GM18868 (cell line): ENCODE results near the gene CD8B.

Experiments used
- ATAC-seq: cut with Tn5 transposase; IDR thresholded peaks from one replicate; pipeline ENCODE4 v1.9.1; 2021; ENCODE audit warnings: mild to moderate bottlenecking, moderate library complexity; ENCODE audit not compliant: unreplicated experiment

The CD8B gene

DNA sequence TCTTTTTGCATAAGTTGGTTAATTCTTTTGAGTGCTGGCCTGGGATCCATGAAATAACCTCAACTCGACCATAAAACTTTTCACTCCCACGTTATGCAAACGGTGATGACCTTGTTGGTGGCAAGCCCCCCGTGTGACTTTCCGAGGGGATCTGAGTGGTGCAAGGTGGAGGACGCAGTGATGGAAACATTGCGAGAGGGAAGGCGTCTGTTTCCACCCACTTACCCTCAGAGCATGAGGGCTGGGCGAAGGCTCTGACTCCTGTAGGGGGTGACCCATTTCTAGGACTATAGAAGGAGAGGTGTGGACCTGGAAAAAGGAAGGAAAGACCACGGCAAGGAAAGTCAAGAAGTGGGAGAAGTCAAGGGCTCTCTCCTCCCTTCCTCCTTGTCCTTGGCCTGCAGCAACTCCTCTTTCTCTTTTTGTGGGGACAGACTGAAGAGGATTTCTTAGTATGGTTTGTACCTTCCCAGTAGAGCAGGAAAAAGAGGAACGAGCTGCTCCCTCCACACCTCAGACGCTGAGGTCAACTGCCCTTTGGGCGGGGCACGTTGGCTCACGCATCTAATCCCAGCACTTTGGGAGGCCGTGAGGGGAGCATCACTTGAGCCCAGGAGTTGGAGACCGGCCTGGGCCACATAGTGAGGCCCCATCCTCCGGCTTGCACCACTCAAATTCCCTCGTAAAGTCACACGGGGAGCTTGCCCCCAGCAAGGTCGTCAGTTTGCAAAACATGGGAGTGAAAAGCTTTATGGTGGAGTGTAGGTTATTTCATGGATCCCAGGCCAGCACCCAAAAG, 55.4 kb downstream of the CD8B start:
- no peak for ATAC-seq

DNA sequence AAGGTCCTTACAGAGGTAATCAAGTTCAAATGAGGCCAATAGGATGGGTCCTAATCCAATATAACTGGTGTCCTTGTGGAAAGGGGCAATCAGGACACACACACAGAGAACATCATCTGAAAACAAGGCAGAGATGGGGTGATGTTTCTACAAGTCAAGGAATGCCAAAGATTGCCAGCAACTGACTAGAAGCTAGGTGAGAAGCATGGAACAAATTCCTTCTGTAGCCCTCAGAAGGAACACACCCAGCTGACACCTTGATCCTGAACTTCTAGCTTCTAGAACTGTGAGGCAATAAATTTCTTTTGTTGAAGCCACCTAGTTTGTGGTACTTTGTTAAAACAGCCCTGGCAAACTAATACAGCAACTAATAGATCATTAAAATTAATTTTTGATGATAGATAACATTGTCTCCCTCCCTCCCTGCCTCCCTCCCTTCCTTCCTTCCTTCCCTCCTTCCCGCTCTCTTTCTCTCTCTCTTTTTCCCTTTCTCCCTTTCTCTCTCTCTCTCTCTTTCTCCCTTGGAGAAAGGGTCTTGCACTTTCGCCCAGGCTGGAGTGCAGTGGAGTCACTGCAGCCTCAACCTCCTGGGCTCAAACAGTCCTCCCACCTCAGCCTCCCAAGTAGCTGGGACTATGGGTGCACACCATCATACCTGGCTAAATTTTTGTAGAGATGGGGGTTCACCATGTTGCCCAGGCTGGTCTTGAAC, 60.7 kb downstream of the CD8B start:
- ATAC-seq = no peak

DNA sequence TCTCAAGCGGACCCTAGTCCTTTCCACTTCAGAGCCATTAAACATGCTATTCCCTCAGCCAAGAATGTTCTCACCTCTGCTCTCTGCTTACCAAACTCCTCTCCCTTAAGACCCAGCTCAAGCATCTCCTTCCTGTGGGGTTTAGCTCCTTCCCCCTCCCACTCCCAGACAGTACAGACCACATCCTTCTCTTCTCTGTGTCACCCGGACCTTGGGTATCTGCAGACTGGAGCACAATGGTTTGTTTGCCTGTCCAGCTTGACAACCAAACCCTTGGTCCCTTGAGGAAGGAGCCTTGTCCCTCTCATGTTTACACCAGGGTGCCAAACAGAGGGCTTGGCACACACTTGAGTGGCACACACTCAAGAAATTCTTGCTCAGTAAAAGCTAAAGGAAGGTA, 66.8 kb downstream of the CD8B start:
- no peak for ATAC-seq

DNA sequence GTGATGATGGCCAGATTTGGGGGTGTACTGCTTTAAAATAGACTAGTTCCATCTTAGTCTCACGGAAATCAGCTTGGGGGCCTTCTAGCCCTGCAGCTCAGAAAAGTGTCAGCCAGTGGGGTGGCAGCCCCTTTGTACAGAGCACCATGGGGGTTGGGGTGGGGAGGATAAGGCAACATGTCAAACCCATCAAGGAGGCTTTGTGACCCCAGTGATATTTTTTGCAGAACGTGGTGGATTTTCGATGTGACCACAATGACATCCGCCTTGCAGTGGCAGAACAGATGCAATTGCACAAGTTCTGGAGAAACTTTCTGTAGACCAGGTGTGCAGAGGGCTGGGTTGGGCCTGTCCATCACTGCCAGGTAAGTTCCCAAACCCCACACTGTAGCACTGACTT, 67.9 kb downstream of the CD8B start:
- ATAC-seq = no peak

DNA sequence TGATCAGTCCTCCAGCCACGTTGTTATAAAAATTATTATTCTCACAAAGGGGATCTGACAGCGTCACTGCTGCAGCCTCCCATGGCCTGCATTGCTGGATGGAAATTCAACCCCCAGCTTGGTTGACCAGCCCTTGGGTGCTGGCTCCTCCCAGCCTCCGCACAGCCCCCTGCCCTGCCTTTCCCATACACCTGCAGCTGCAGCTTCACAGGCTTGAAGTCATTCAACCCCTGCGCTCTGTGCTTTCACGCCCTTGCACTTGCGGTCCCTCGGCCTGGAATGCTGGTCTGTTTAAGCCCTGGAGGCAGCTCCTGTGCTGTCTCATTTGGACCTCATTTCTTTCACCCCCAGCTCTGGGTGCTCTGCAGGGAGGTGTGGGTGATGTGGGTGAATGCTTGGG, 70.1 kb downstream of the CD8B start:
- no peak for ATAC-seq

DNA sequence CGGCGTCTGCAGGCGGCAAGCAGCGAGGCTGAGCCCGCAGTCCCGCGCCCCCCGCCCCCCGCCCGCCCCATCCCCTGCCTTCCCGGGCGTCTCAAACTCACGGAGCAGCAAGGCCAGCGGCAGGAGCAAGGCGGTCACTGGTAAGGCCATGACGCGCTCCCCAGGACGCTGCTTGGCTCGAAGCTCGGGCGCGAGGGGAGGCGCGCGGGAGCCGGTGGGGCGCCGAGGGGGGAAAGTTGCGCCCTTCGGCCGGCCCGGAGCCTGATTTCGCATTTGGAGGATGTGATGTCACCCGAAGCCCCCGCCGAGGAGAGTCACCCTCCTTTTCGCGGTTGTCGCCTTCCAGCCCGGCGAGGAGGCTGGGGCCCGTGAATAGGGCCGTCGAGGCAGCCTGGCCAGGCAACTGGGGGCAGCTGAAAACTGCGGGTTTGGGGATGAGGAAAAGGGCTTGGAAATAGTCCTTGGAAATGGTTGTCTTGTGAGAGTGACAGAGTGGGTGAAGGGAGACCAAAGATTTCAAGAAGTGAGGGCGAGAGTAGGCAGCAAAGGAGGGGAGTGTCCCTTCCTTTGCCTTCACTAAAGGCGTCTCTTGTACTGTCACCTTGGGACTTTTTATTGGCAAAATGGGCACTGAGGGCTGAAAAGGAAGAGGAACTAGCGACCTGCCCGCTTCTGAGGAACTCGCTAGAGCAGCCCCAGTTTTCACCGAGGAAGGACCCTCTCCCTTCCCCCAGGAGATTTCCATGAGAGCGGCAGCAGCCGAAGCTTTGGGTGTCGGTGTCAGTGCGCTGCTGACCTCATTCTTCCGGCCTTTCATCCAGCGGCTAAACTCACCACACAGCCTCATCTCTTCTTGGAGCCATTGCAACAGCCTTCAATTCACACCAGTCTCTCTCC, 70.8 kb downstream of the CD8B start, which contains the start of gene CD8A:
CD8A (minus strand) TSS at position 238 of the 897 bp plus-strand sequence; CDS start at position 150, 88 bp downstream.
- no peak for ATAC-seq

DNA sequence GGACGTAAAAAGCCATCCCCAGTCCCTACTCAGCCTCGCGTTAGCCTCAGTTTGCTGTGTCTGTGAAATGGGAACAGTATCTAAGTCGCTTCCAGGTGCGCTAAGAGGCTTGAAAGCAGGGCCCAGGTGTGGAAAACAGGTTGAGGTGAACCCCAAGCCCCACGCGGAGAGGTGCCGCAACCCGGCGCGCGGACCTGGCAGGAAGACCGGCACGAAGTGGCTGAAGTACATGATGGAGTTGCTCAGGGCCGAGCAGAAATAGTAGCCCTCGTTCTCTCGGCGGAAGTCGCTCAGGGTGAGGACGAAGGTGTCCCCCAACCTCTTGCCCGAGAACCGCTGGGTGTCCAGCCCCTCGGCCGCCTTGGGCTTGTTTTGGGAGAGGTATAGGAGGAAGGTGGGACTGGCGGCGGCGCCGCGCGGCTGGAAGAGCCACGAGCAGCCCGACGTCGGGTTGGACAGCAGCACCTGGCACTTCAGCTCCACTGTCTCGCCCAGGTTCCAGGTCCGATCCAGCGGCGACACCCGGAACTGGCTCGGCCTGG, 71.5 kb downstream of the CD8B start:
- ATAC-seq = no peak

DNA sequence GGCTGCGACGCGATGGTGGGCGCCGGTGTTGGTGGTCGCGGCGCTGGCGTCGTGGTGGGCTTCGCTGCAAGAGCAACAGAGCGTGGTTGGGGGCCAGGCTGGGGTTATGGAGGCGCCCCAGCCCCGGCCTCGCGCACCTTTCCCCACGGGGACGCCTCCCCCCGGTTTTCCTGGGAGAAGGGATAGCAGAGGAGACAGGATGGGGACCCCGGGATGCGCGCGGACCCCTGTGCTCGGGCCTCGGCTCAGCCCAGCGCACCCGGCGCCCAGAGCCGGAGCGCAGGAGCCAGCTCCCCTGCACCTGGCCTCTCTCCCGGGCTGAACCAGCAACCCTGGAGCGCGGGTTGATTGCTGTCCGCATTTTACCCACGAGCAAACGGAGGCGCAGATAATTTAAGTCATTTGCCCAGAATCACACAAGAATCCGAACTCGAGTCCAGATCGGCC, 72.0 kb downstream of the CD8B start:
- no peak for ATAC-seq

DNA sequence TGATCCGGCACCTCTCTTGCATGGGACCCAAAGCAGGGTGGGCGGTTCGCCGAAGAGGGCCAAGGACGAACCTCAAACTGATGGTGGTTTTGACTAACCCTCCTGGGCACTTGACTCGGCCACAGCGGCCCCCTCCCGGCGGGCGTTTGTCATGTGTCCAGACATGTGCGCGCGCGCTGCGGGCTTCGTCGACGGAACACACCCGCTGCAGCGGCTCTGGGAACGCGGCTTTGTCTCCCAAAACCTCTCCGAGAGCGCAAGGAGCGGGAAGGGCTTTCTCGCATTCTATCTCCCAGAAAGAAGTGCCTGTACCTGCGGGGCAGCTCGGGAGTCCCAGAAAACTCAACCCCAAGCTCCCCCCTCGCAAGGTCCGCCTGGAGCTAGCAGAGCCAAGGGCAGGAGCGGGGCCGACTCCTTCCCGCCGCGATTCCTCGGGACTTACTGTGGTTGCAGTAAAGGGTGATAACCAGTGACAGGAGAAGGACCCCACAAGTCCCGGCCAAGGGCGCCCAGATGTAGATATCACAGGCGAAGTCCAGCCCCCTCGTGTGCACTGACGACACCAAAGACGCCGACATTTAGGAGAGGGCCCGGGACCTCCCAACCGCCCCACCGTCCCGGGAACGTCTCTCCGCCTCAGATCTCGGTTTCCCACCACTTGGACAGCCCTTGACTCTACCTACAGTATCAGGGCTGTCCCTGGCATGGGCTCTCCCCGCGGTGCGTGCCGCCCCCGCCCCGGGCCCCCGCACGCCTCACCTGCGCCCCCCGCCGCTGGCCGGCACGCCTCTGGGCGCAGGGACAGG, 72.6 kb downstream of the CD8B start:
- ATAC-seq = no peak

DNA sequence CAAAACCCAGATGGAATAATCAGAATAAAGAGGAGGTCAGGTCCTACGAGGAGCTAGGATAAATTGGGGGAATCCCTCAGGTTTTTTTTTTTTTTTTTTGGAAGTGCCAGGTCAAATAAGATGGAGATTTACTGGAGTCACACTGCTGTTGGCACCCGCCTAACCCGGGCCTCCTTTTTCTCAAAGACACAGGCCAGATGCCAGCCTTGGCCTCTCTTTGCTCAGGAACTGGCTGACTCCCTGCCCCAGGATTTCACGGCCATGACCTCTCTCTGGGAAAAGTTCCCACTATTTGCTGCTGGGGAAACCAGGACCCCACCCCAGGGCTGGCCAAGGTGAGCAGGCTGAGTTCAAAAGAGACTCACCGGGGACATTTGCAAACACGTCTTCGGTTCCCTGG, 73.5 kb downstream of the CD8B start:
- ATAC-seq = no peak

DNA sequence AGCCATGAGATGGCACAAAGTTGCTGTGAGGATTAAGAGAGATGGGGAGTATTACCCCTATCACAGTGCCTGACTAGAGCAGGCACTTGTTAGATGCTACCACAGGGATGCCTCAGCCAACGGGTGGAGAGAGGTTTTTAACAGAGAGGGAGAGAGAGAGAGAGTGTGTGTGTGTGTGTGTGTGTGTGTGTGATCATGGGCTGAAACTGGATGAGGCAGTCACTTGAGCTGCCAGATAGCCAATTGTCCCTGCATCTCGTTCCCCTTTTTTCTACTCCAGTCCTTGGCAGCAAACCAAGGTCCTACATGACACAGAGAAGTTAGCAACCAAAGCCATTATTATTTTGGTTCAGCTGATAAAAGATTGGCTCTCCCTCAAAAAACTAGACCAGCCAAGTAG, 74.0 kb downstream of the CD8B start:
- ATAC-seq = no peak

DNA sequence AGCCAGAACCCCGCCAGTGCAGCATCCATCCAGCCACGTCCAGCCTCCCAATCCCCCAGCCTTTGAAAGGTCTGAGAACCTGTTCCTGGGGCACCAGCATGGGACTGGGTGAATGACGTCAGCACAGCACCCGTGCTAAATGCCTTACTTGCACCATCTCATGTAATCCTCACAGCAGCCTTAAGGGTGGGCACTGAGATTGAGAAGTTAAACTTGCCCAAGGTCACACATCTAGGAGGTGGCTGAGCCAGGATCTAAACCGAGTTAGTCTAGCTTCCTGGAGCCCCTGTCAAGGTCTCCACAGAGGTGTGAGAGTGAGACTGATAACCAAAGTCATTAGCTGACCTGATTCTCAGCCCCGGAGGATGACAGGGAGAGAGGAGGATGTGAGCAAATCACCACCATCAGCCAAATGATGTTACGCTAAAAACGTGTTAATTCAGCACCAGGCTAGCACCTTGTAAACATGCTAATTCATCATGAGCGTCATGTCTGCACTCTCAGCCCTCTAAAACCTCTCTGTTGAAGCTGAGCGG, 75.6 kb downstream of the CD8B start:
- ATAC-seq = no peak

DNA sequence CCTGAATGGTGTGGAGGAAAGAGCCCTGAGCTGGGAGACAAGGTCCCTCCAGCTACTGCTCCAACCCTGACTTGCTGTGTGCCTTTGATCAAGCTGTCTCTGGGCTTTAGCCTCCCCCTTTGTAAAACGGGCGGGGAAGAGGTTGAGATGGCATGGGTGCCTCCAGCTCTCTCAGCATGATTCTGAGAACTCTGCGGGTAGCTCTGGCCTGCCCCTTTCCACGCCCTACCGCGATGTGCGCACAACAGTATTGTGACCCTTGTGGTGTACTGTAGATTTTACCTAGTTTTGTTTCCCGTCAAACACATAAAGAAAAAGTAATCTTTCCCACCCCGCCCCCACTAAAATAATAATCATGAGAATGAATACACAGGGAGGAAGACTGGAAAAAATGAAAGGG, 76.2 kb downstream of the CD8B start:
- ATAC-seq = no peak

DNA sequence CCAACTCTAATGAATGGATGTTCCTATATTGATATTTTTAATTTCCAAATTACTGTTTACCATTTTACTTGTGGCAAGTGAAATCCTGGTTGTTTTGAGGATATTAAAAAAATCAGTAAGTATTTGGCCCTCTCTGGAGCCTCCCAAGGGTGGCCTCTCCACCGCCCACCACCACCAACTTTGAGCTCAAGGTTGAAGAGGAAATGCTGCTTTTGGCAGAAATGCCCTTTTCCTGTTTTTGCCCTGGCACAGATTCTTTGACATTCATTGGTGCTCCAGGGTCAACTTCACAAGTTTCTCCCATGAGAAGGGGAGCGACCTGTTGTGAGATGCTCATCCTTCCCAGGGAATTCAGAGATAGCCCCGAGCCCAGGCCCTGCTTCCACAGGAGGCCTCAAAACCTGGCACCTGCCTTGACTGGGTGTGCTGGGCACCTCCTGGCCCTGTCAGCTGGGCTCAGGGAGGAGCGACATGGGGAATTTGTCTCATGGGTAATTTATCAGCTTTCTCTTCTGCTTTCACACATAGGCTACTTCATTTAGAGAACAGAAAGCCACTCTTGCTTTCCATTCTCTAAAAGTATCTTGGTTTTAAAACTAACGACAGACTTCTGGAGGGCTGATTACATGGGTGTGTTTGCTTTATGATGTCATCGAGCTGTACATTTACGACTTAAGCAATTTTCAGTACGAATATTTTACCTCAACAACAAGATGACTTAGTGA, 77.9 kb downstream of the CD8B start:
- peak; percentile 97 for ATAC-seq

DNA sequence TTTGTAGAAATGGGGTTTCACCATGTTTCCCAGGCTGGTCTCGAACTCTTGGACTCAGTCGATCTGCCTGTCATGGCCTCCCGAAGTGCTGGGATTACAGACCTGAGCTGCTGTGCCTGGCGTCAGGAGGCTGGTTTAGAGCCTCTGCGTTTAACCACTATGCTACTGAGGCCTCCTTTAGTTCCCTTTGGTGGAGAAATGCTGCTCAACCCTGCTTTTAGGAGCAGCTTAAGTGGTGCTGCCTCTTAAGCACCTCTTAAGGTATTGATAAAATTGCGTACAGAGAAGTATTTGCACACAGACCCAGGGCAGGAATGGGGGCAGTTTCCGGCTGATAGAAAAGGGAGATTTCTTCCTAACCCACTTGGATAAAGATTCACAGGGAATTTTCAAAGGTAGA, 78.9 kb downstream of the CD8B start:
- no peak for ATAC-seq

DNA sequence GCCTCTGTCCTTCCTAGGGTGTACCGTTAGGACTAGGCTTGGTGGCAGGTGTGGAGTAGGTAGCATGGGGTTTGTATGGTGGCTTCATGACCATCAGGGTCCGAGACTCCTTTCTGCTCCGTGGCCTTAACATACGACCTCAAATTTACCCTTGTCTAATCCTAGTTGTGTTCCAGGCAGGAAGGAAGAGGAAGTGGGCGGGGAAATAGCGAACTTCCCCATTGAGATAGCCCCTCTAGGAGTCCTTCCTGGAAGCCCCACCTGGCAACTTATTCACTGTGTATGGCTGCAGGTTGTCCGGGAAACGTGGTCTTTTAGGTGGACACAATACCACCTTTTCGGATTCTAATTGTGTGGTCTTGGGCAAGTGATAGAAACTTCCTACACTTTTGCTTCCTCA, 80.3 kb downstream of the CD8B start:
- no peak for ATAC-seq

DNA sequence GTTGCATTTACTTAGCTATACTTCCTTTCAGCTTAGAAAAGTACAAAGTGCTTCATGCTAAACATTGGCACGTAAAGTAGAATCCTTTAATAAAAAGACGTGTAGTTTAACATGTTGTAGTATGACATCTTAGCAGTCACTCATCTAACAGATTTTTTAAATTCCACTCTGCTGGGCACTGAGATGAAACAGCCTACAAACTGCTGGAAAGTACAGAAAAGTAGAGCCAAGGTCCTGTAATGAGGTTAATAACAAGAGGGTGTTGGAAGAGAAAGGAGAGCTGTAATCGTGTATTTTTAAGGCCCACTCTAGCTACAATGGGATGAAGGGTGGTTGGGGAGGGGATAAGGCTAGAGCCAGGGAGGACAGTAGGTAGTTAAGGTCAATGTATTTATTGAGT, 81.7 kb downstream of the CD8B start:
- ATAC-seq = no peak

DNA sequence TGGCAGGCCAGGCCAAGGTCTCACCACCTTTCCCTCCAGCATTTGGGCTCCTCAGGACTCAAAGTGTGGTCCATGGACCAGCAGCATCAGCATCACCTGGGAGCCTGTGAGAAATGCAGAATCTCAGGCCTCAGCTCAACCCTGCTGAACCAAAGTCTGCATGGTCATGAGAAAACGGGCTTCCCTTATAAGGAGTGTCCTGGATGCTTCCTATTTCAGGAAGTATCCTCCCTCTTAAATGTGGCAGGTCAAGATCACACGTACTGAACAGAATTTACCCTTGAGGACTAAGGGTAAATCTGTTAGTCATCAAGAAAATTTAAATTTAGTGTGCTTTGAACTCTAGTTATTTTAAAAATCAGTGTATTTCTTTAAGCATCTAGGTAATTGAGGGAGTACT, 82.7 kb downstream of the CD8B start:
- no peak for ATAC-seq

DNA sequence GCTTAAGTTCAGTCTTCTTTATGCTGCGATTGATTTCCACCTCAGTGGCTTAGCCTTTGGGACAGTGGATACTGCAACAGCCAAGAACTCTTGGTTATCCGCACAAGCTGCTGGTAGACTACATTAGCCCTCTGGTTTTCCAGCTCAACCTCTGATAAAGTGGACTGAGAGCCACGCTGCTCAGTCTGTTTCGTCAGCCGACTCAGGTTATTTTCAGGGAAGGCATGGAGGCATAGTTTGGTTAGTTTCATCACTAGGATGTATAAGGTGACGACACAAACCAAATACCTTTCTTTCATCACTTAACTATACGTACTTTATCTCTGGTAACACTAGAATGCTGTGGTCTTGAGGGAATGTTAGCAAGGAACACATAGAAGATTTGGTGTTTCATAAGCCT, 85.2 kb downstream of the CD8B start:
- no peak for ATAC-seq
